GM12878 (cell line): Measurements from ENCODE around the gene COL13A1. TPM values are rescaled to one million over a fixed set of nuclear protein-coding genes. Genes with fewer than 3 reads are reported as not detected.

ENCODE experiments used
- ATAC-seq: fragments of 200-7000 bp; cut with Tn5 transposase; 3 replicates; pipeline ENCODE4 v1.9.1; 2020; ENCODE audit warnings: mild to moderate bottlenecking, moderate library complexity
- BruUV-seq: library from RNA; stranded (reverse); fragments of 400-500 nt; replicated peaks from 2 replicates; lab custom pipeline; 2021; lab: Mats Ljungman, UMichigan
- CTCF ChIA-PET: fragments of 300-600 bp; sonication (Branson Sonifier 250); formaldehyde crosslinking; extraction: SDS; loops from one replicate; lab custom pipeline; 2021; ENCODE audit warnings: inconsistent platforms; lab: Yijun Ruan, JAX
- POLR2A ChIA-PET: fragments of 350-600 bp; formaldehyde crosslinking; extraction: SDS; loops from one replicate; lab custom pipeline; 2021; ENCODE audit warnings: inconsistent platforms; lab: Charles Lee
- RAD21 ChIA-PET: fragments of 300-600 bp; sonication (Branson Sonifier 250); formaldehyde crosslinking; loops from one replicate; lab custom pipeline; 2023; ENCODE audit warnings: antibody characterized with exemption; ENCODE audit not compliant: unreplicated experiment; lab: Charles Lee
- SMC1A ChIA-PET: fragments of 300-600 bp; sonication (Branson Sonifier 250); formaldehyde crosslinking; loops from one replicate; lab custom pipeline; 2023; ENCODE audit not compliant: unreplicated experiment, uncharacterized antibody; lab: Charles Lee
- DNase-seq: peaks from one replicate; pipeline ENCODE4 v3.0.0-alpha.2; 2011; ENCODE audit warnings: low read depth, low spot score
- FAIRE-seq: peaks from 3 replicates; lab custom pipeline; 2011; peaks lifted over from hg19 to GRCh38; lab: Jason Lieb, UNC
- H2AFZ ChIP-seq: 2 replicates; pipeline ENCODE4 v1.6.0; 2011; ENCODE audit warnings: low read depth, low read length, control low read depth; ENCODE audit not compliant: control insufficient read depth
- H3K27ac ChIP-seq: 2 replicates; pipeline ENCODE4 v1.5.1; 2011; ENCODE audit warnings: control low read depth; ENCODE audit not compliant: control insufficient read depth, insufficient read depth
- H3K27me3 ChIP-seq, 2 experiments: replicated peaks in 1 of 2; 2 replicates each; pipeline versions ENCODE4 v1.6.0 to v1.6.1; 2011; ENCODE audit warnings: low read length in 1 of 2; ENCODE audit not compliant: control insufficient read depth in 2 of 2, insufficient read depth in 2 of 2
- H3K36me3 ChIP-seq, 2 experiments: 2 replicates each; pipeline ENCODE4 v1.5.1; 2011; ENCODE audit warnings: low read length in 1 of 2; ENCODE audit not compliant: control insufficient read depth in 2 of 2, insufficient read depth in 2 of 2
- H3K4me1 ChIP-seq: 2 replicates; pipeline ENCODE4 v1.6.1; 2011; ENCODE audit warnings: mild to moderate bottlenecking, low read length, moderate library complexity, mixed read lengths; ENCODE audit not compliant: control insufficient read depth, insufficient read depth
- H3K4me2 ChIP-seq: 2 replicates; pipeline ENCODE4 v1.6.0; 2011; ENCODE audit warnings: control low read depth; ENCODE audit not compliant: control insufficient read depth, insufficient read depth
- H3K4me3 ChIP-seq: fragments of 200-600 bp; sonication (generic); 2 replicates; pipeline ENCODE4 v1.5.1; 2016
- H3K79me2 ChIP-seq: 2 replicates; pipeline ENCODE4 v1.6.0; 2011; ENCODE audit warnings: low read length; ENCODE audit not compliant: control insufficient read depth, insufficient read depth
- H3K9ac ChIP-seq: 2 replicates; pipeline ENCODE4 v1.8.0; 2011; ENCODE audit warnings: low read length, control low read depth, mixed read lengths; ENCODE audit not compliant: control insufficient read depth, insufficient read depth
- H3K9me3 ChIP-seq: replicated peaks from 3 replicates; pipeline ENCODE4 v1.5.1; 2011; ENCODE audit warnings: mild to moderate bottlenecking, low read length; ENCODE audit not compliant: control insufficient read depth, insufficient read depth
- H4K20me1 ChIP-seq: 2 replicates; pipeline ENCODE4 v1.6.0; 2011; ENCODE audit not compliant: control insufficient read depth, insufficient read depth
- CBX5 ChIP-seq: sonication (generic); IDR thresholded peaks from 2 replicates; pipeline ENCODE4 v1.6.1; 2016; ENCODE audit warnings: low read depth, moderate library complexity, mild to moderate bottlenecking, inconsistent platforms
- MAX ChIP-seq: IDR thresholded peaks from 2 replicates; pipeline ENCODE4 v1.6.1; 2012; ENCODE audit warnings: low read depth, low read length, improper control_type of control experiment
- NR2C2 ChIP-seq: IDR thresholded peaks from 2 replicates; pipeline ENCODE4 v1.6.1; 2011; ENCODE audit warnings: borderline replicate concordance, low read depth; ENCODE audit not compliant: control insufficient read depth, insufficient read length
- SIN3A ChIP-seq: IDR thresholded peaks from 2 replicates; pipeline ENCODE4 v1.6.1; 2012; ENCODE audit warnings: low read depth, low read length, improper control_type of control experiment
- SP1 ChIP-seq: IDR thresholded peaks from one replicate; pipeline ENCODE4 v1.6.1; 2011; ENCODE audit warnings: low read depth, low read length
- SPI1 ChIP-seq: IDR thresholded peaks from 2 replicates; pipeline ENCODE4 v1.6.1; 2011; ENCODE audit warnings: low read depth, mild to moderate bottlenecking, low read length, moderate library complexity, borderline replicate concordance; ENCODE audit not compliant: insufficient read depth
- YBX1 ChIP-seq: fragments of 450-650 bp; IDR thresholded peaks from 2 replicates; pipeline ENCODE4 v1.6.1; 2016; ENCODE audit warnings: antibody characterized with exemption
- ZBTB4 ChIP-seq: fragments of 450-650 bp; formaldehyde crosslinking; IDR thresholded peaks from 2 replicates; pipeline ENCODE4 v1.4.0; 2022; ENCODE audit warnings: mild to moderate bottlenecking, moderate library complexity
- ZNF207 ChIP-seq: fragments of 450-650 bp; IDR thresholded peaks from 2 replicates; pipeline ENCODE4 v1.6.1; 2014; ENCODE audit warnings: antibody characterized with exemption, mild to moderate bottlenecking, borderline replicate concordance
- ZNF622 ChIP-seq: fragments of 450-650 bp; IDR thresholded peaks from 2 replicates; pipeline ENCODE4 v1.6.1; 2017; ENCODE audit warnings: mild to moderate bottlenecking, inconsistent platforms
- WGBS: methylation state at CpG from one replicate; pipeline ENCODE4 v1.1.6; 2016; ENCODE audit warnings: low lambda C conversion rate; ENCODE audit not compliant: insufficient replicate concordance, insufficient coverage; ENCODE audit errors: missing lambda C conversion rate; 5-methylcytosine and 5-hydroxymethylcytosine counted together
- in situ Hi-C: fragments of 300-500 bp; cut with MboI; formaldehyde crosslinking; loops from 9 replicates; pipeline ENCODE4 v1.14.3; 2018; ENCODE audit warnings: mixed read lengths
- intact Hi-C: fragments of 100-400 bp; cut with micrococcal nuclease; formaldehyde crosslinking; loops from one replicate; pipeline ENCODE4 v1.14.2; 2022; ENCODE audit not compliant: unreplicated experiment
- polyA plus RNA-seq, 11 experiments: library from polyadenylated mRNA; depleted of rRNA in 4 of 11; unstranded in 6 of 11; stranded (reverse) in 5 of 11; fragments of >200 nt; fragmentation: Nextera tagmentation in 4 of 11; fragmentation: Illumina TruSeq in 1 of 11; extraction: Ambion mirVana in 4 of 11; extraction: Trizol in 1 of 11; gene quantifications; 1 replicate in 1 of 11; 2 replicates in 10 of 11; pipeline versions ENCODE4 v1.2.1 to v1.2.3, GENCODE V29; 2011 to 2016; ENCODE audit warnings: inconsistent platforms in 2 of 11, missing spikeins in 2 of 11, low read depth in 1 of 11
- total RNA-seq, 4 experiments: library from RNA; depleted of rRNA in 3 of 4; stranded (reverse); fragments of >200 nt in 3 of 4; fragmentation: Illumina TruSeq in 1 of 4; extraction: Trizol in 1 of 4; gene quantifications; 2 replicates each; pipeline versions ENCODE4 v1.2.1 to v1.2.3, GENCODE V29; 2013 to 2021
- TF ChIP-seq, protein P1 (sequence below): IDR thresholded peaks from 2 replicates; pipeline ENCODE4 v1.6.1; 2011; ENCODE audit warnings: borderline replicate concordance, low read depth, mild to moderate bottlenecking, moderate library complexity, low read length; ENCODE audit not compliant: insufficient read depth, poor library complexity, severe bottlenecking
- TF ChIP-seq, protein P2 (sequence below): fragments of 450-650 bp; IDR thresholded peaks from 2 replicates; pipeline ENCODE4 v1.6.1; 2018; ENCODE audit warnings: borderline replicate concordance, mild to moderate bottlenecking; ENCODE audit not compliant: partially characterized antibody
- TF ChIP-seq, protein P3 (sequence below): fragments of 150-350 bp; IDR thresholded peaks from 2 replicates; pipeline ENCODE4 v1.6.1; 2014; ENCODE audit warnings: mild to moderate bottlenecking, low read depth, low read length

Gene COL13A1
- total and polyA plus RNA-seq, 10 of the 15 experiments (the other 5 are each of a cell fraction or from before 2014, with no cell fraction given), result 0.03 to 0.15 (median 0.05) TPM; not detected in 7

- TF ChIP-seq ZBTB4 (no peak), YBX1 (no peak), SIN3A (no peak), ZNF207 (no peak)
Observed at GRCh38 chr10:69752479-69752878, 49.2 kb upstream of the COL13A1 start (continued).

DNA sequence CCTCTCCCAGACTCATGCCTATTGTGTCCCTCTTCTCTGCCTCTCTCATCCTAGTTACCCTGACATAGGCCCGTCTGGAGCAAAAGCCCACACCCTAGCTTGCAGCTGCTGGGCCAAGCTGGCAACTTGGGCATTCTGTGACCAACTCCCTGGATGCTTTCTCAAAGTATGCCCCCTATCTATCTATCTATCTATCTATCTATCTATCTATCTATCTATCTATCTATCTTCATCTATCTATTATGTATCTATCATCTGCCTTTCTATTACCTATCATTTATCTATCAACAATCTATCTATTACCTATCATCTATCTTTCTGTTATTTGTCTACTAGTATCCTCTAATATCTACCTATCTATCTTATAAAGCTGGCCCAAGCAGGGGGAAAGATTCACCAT lies 45.4 kb upstream of the COL13A1 start:
- Histone ChIP-seq H4K20me1 (no peaks in the 10 kb centered on the region), H3K79me2 (no peaks in the 10 kb centered on the region), H3K4me3 (no peak overlapping the region), H3K4me1 (peaks cover 5% of the 10 kb centered on the region; the same call in 1 of the 2 replicates), H3K27me3 (peaks cover 2 to 3% of the 10 kb centered on the region in 2 experiments; a peak in 3 of 4 replicates), H2AFZ (no peak overlapping the region), H3K9me3 (no peaks in the 10 kb centered on the region), H3K27ac (no peak overlapping the region), H3K4me2 (no peak overlapping the region), H3K36me3 (no peaks in the 10 kb centered on the region), H3K9ac (no peak overlapping the region)
- POLR2A ChIA-PET, result no interaction called here
- ATAC-seq, result no peak
- BruUV-seq, result no TSS peak
- no peak for DNase-seq
- 0% methylated on average over 1 of the region's 1 CpG for WGBS
- FAIRE-seq, result no peak
- CTCF ChIA-PET, result no interaction called here
- RAD21 ChIA-PET, result no interaction called here
- intact Hi-C loops (no loop called here), in situ Hi-C loops (no loop called here)
- SMC1A ChIA-PET, result no interaction called here
- TF ChIP-seq ZNF622 (no peak), SPI1 (no peak), NR2C2 (no peak), MAX (no peak), SP1 (no peak), CBX5 (no peak)
- TF ChIP-seq, protein P1, sequence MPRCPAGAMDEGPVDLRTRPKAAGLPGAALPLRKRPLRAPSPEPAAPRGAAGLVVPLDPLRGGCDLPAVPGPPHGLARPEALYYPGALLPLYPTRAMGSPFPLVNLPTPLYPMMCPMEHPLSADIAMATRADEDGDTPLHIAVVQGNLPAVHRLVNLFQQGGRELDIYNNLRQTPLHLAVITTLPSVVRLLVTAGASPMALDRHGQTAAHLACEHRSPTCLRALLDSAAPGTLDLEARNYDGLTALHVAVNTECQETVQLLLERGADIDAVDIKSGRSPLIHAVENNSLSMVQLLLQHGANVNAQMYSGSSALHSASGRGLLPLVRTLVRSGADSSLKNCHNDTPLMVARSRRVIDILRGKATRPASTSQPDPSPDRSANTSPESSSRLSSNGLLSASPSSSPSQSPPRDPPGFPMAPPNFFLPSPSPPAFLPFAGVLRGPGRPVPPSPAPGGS, result no peak
- TF ChIP-seq, protein P2, sequence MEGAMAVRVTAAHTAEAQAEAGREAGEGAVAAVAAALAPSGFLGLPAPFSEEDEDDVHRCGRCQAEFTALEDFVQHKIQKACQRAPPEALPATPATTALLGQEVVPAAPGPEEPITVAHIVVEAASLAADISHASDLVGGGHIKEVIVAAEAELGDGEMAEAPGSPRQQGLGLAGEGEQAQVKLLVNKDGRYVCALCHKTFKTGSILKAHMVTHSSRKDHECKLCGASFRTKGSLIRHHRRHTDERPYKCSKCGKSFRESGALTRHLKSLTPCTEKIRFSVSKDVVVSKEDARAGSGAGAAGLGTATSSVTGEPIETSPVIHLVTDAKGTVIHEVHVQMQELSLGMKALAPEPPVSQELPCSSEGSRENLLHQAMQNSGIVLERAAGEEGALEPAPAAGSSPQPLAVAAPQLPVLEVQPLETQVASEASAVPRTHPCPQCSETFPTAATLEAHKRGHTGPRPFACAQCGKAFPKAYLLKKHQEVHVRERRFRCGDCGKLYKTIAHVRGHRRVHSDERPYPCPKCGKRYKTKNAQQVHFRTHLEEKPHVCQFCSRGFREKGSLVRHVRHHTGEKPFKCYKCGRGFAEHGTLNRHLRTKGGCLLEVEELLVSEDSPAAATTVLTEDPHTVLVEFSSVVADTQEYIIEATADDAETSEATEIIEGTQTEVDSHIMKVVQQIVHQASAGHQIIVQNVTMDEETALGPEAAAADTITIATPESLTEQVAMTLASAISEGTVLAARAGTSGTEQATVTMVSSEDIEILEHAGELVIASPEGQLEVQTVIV, result no peak
- TF ChIP-seq, protein P3, sequence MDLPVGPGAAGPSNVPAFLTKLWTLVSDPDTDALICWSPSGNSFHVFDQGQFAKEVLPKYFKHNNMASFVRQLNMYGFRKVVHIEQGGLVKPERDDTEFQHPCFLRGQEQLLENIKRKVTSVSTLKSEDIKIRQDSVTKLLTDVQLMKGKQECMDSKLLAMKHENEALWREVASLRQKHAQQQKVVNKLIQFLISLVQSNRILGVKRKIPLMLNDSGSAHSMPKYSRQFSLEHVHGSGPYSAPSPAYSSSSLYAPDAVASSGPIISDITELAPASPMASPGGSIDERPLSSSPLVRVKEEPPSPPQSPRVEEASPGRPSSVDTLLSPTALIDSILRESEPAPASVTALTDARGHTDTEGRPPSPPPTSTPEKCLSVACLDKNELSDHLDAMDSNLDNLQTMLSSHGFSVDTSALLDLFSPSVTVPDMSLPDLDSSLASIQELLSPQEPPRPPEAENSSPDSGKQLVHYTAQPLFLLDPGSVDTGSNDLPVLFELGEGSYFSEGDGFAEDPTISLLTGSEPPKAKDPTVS, result no peak
